Breast epithelium (tissue), 4 donors: Measurements from ENCODE around the gene AAGAB. TPM values are rescaled to one million over a fixed set of nuclear protein-coding genes. Genes with fewer than 3 reads are reported as not detected.
"Not testable (repeated sequence)": the region's sequence is repeated elsewhere in the genome, so short reads cannot be mapped to it uniquely, and the experiment has no call there.

Source experiments
- DNase-seq, 2 donors: peaks; one replicate each; pipeline ENCODE4 v3.0.0-alpha.2; 2019; ENCODE audit warnings: low spot score in 2 of 2
- H3K27ac ChIP-seq, 2 donors: fragments of 200-600 bp; sonication (generic) in 1 of 2; one replicate each; pipeline ENCODE4 v1.5.1; 2016 to 2019; ENCODE audit warnings: mild to moderate bottlenecking in 1 of 2
- H3K27me3 ChIP-seq, 2 donors: fragments of 200-600 bp; sonication (generic) in 1 of 2; one replicate each; pipeline versions ENCODE4 v1.5.1 to v1.6.0; 2017 to 2019; ENCODE audit warnings: control low read depth in 1 of 2, mild to moderate bottlenecking in 1 of 2
- H3K36me3 ChIP-seq: fragments of 200-600 bp; one replicate; pipeline ENCODE4 v1.5.1; 2019
- H3K4me1 ChIP-seq, 2 donors: fragments of 200-600 bp; sonication (generic); one replicate each; pipeline ENCODE4 v1.5.1; 2016 to 2019; ENCODE audit warnings: control low read depth in 1 of 2
- H3K4me3 ChIP-seq, 3 donors: fragments of 200-600 bp; sonication (generic); 1 replicate in 2 of 3; 2 replicates in 1 of 3; pipeline ENCODE4 v1.5.1; 2016 to 2019; ENCODE audit warnings: mild to moderate bottlenecking in 3 of 3, moderate library complexity in 2 of 3
- H3K9me3 ChIP-seq, 2 donors: fragments of 200-600 bp; sonication (generic) in 1 of 2; one replicate each; pipeline ENCODE4 v1.5.1; 2016 to 2019; ENCODE audit warnings: control low read depth in 1 of 2
- CTCF ChIP-seq, 3 donors: fragments of 450-650 bp; IDR thresholded peaks; one replicate each; pipeline ENCODE4 v1.5.1; 2016 to 2017; ENCODE audit warnings: antibody characterized with exemption in 3 of 3, mild to moderate bottlenecking in 3 of 3, moderate library complexity in 3 of 3
- POLR2A ChIP-seq: fragments of 450-650 bp; IDR thresholded peaks from one replicate; pipeline ENCODE4 v1.6.1; 2016; ENCODE audit warnings: antibody characterized with exemption, mild to moderate bottlenecking, moderate library complexity
- POLR2AphosphoS5 ChIP-seq, 3 donors: sonication (generic); formaldehyde crosslinking; IDR thresholded peaks; one replicate each; pipeline ENCODE4 v1.6.1; 2017; ENCODE audit warnings: antibody characterized with exemption in 3 of 3
- intact Hi-C: fragments of 100-400 bp; cut with DNase I; formaldehyde crosslinking; loops from one replicate; pipeline ENCODE4 v1.15.1; 2023; ENCODE audit warnings: low total_unique reads
- total RNA-seq, 3 donors: library from RNA; depleted of rRNA; stranded (reverse); fragments of >200 nt; gene quantifications; one replicate each; pipeline ENCODE4 v1.1.0, GENCODE V29; 2016

Gene AAGAB
- total RNA-seq, 3 donors from 2014 or later, result 23.2 to 49.8 (median 46.5) TPM

DNA sequence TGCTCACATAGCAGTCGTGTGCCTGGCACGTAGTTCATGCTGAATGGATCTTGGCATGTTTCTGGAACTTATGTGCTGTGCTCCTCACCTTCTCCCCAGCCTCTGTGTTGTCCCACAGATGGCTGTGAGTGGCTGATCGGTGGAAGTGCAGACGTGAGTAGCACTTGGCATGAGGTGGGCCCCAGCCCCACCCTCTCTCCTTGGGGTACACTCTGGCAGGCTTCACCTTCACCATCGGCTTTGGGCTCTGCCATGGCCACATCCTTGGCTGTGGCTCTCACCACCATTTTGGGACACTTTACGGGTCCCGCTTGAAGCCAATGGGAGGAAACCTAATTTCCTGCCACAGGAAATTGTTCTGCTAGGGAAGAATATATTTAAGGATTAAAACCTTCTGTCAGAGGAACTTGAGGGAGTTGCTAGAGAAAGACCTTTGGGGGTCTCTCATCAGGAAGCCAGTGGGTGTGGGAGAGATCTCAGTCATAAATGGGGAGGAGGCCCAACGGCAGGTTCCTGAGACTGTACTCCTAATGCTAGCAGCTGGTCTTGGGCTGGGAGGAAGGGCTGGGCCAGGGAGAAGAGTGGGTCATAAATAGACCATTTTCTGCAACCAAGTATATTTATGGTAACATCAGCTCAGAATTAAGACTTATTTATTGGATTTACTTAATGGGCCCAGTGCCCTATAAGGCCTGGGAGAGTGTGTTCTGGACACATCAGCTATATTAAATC is 96.8 kb downstream of the AAGAB start:
- Histone ChIP-seq H3K9me3 (no peaks in the 10 kb centered on the region), H3K36me3 (no peaks in the 10 kb centered on the region), H3K27me3 (no peaks in the 10 kb centered on the region), H3K4me3 (no peak overlapping the region), H3K27ac (peak overlapping the region in 1 of 2 donors; percentile 27), H3K4me1 (no peaks in the 10 kb centered on the region)
- intact Hi-C loops, result no loop called here
- DNase-seq, result no peak
- TF ChIP-seq POLR2AphosphoS5 (IDR thresholded peaks at IDR 0.05) (no peak), POLR2A (no peak), CTCF (IDR thresholded peaks at IDR 0.05) (no peak)

DNA sequence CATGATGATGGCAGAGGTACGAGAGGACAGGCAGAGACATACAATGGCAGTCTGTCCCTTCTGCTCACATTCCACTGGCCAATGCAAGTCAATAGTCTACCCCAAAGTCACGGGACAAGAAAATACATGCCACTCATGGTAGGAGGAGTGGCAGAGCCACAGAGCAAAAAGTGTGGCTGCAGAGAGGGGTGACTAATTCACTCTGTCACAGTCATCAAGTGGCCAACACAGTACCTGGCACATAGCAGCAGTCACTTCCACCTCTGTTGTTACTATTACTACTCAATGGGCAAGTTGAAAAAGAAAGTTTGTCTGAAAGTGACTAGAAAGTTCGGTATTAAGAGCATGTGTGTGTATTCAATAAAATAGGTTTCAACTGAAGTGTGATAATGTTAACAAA is 97.6 kb downstream of the AAGAB start:
- H3K27ac ChIP-seq, result no peak overlapping the region
- H3K27me3 ChIP-seq, result no peaks in the 10 kb centered on the region
- H3K9me3 ChIP-seq, result no peaks in the 10 kb centered on the region
- TF ChIP-seq CTCF (IDR thresholded peaks at IDR 0.05) (no peak), POLR2A (no peak), POLR2AphosphoS5 (IDR thresholded peaks at IDR 0.05) (no peak)
- DNase-seq, result no peak
- intact Hi-C loops, result no loop called here
- H3K36me3 ChIP-seq, result no peaks in the 10 kb centered on the region
- H3K4me3 ChIP-seq, result no peak overlapping the region
- H3K4me1 ChIP-seq, result no peaks in the 10 kb centered on the region

DNA sequence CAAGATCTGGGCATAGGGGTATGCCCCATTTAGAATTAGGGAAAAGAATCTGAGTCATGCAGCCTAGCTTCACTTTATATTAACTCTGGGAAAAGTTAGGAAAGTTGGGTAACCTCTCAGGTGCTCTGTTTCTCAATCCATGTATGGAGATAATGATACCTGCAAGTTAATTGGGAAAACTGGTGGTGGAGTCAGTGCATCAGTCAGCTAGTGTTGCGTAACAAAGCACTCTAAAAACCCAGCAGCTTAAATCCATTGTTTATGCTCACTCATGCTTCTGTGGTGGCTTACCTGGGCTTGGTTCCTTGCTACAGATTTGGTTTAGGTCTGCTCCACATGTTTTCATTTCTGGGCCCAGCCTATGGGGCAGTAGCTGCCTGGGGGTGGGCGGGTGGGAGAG is 98.0 kb downstream of the AAGAB start:
- intact Hi-C loops, result no loop called here
- TF ChIP-seq POLR2AphosphoS5 (IDR thresholded peaks at IDR 0.05) (no peak), POLR2A (no peak), CTCF (IDR thresholded peaks at IDR 0.05) (no peak)
- Histone ChIP-seq H3K27me3 (no peaks in the 10 kb centered on the region), H3K4me3 (no peak overlapping the region), H3K36me3 (no peaks in the 10 kb centered on the region), H3K4me1 (no peaks in the 10 kb centered on the region), H3K27ac (no peak overlapping the region), H3K9me3 (no peaks in the 10 kb centered on the region)
- DNase-seq, result no peak

DNA sequence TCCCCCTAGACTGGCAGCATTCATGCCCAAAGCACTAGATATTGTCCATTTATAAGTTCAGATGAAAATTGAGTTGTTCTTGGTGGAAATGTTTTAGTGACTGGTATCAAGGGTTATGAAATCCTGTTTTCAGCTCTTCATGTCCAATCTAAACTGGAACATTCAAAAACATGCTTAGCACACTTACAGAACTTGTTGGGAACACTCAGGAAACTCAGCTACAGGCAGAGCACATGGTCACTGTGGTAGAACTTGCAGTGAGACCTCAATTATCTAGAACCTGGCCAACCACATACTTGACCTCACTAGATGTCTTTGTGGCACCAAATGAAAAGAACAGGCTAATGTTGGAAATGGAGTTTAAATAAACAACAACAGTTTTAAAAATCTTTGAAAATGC is 100.2 kb downstream of the AAGAB start:
- Histone ChIP-seq H3K27me3 (no peaks in the 10 kb centered on the region), H3K9me3 (no peaks in the 10 kb centered on the region), H3K27ac (peak overlapping the region in 1 of 2 donors; percentile 32), H3K36me3 (no peaks in the 10 kb centered on the region), H3K4me1 (peaks cover 8 to 10% of the 10 kb centered on the region in 2 donors), H3K4me3 (no peak overlapping the region)
- TF ChIP-seq POLR2AphosphoS5 (IDR thresholded peaks at IDR 0.05) (no peak), CTCF (IDR thresholded peaks at IDR 0.05) (no peak), POLR2A (no peak)
- intact Hi-C loops, result no loop called here
- DNase-seq, result no peak

GRCh38 chr15:67153044-67153443 is 101.4 kb downstream of the AAGAB start:
- Histone ChIP-seq H3K27ac (peak overlapping the region in 1 of 2 donors; percentile 32), H3K4me1 (peaks cover 17 to 18% of the 10 kb centered on the region in 2 donors)
- H3K9me3 ChIP-seq, H3K4me3 ChIP-seq, intact Hi-C loops, H3K36me3 ChIP-seq, DNase-seq, H3K27me3 ChIP-seq: not testable (repeated sequence)
